HUDEP-2 (cell line): Measurements from ENCODE around the gene TMEM40.

Experiments used
- DNase-seq, 76 experiments: peaks; one replicate each; lab custom pipeline; 2025; ENCODE audit not compliant: unreplicated experiment in 76 of 76; lab: John Stamatoyannopoulos, UW

Gene TMEM40

DNA sequence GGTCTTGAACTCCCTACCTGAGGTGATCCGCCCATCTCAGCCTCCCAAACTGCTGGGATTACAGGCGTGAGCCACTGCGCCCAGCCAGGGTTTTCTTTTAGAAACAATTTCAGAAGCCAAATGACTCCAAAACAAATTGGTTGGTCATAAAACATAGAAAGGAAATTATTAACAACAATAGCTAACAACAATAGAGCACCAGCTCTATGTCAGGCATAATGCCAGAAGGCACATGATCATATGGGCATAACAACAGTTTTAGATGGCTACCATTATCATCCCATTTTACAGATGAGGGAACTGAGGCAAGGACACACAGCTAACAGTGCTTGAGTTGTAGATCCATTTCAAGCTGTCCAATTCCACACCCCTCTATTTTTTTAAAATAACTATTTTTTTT lies 73.0 kb downstream of the TMEM40 start:
- no peak for DNase-seq
